ENCODE results near the gene GPR61. TPM values are rescaled to one million over a fixed set of nuclear protein-coding genes. Genes with fewer than 3 reads are reported as not detected.

GPR61 gene, protein sequence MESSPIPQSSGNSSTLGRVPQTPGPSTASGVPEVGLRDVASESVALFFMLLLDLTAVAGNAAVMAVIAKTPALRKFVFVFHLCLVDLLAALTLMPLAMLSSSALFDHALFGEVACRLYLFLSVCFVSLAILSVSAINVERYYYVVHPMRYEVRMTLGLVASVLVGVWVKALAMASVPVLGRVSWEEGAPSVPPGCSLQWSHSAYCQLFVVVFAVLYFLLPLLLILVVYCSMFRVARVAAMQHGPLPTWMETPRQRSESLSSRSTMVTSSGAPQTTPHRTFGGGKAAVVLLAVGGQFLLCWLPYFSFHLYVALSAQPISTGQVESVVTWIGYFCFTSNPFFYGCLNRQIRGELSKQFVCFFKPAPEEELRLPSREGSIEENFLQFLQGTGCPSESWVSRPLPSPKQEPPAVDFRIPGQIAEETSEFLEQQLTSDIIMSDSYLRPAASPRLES
- total RNA-seq: under 1 TPM in 1 of 2 experiments, not detected in 1; 0.53 TPM

DNA sequence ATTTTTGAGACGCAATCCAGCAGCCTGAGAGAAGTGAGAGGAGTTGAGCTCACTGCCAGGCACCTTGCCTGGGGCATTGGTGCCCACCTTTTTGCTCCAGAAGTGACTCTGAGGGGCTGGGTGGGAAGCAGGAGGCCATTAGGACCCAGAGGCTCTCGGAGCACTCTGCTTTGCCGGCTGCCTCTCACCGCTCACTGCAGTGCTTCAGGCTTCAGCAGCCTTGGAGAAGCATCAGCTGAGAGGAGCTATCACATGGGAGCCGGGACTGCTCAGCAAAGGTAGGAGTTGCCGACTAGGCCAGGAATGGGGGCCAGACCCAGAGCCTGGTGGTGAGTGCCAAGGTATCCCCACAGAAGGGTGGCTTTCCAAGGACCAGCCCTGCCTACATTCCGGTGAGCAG lies at the start of gene GPR61:
Gene GPR61, plus strand, starts transcription at position 197 of the 400 bp plus-strand sequence. CDS start 3,151 bp downstream, outside the sequence.
- Mint-ChIP-seq H3K36me3 (ENCODE audit: low read depth) (no peaks in the 10 kb centered on the region), H3K27ac (no peak within 1 kb of the TSS), H3K9me3 (no peaks in the 10 kb centered on the region), H3K4me1 (no peaks in the 10 kb centered on the region), H3K27me3 (peaks cover 1% of the 10 kb centered on the region), H3K4me3 (no peak within 1 kb of the TSS)
- ChIA-PET CTCF (interaction anchor here (5.5 to 17.9 kb wide), 2 partner anchors 45 to 101 kb away, joined by 24 to 779 read pairs; partner anchors contain the start of genes ATXN7L2 and CYB561D1), POLR2A (interaction anchor here (1.6 to 2.2 kb wide), 2 partner anchors 9 to 56 kb away, joined by 4 to 7 read pairs; partner anchors contain the start of genes ATXN7L2 and GNAI3)
- DNase-seq: no peak

DNA sequence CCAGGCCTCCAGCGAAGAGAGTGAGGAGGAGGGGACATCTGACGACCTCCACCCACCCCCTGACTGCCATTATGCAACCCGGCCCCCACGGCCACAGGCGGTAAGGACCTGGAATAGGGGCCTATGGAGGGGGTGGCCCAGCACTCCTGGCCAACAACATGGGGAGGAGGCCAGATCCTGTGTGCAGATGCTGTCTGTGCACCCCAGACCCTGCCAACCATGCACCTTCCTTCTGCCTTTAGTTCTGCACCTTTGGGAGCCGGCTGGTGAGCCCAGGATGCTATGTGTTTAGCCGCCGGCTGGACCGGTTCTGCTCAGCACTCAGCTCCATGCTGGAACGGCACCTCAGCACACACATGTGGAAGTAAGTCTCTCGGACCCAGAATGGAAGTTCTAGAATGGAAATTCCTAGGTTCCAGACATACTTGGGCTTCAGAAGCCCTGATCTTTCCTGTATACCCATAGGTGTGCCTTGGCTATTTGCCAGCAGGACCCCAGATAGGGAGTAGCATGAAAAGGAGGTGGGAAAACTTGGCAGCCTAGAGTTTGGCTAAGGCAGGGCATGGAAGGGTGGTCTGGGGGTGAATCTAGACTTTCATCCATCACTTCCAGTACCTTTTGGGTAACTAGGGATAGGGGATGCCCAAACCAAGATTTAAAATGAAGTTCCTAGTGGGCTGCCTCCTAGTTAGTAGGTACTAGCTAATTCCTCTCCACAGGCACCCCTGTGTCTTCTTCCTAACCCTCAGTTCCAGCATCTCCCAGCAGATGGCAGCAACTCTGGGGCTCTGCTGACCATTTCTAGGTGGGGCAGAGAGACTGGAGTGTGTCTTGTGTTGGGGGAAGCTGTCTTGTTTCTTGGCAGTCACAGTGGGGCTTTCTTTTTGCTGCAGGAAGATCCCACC lies 49.4 kb upstream of the GPR61 start:
- Mint-ChIP-seq H3K27ac (no peak overlapping the region), H3K36me3 (ENCODE audit: low read depth) (peaks cover 10% of the 10 kb centered on the region), H3K4me3 (no peak overlapping the region), H3K9me3 (no peaks in the 10 kb centered on the region), H3K27me3 (no peaks in the 10 kb centered on the region), H3K4me1 (peaks cover 22% of the 10 kb centered on the region)
- ChIA-PET POLR2A (interaction anchor here (0.7 to 5.8 kb wide), 8 partner anchors 11 to 65 kb away, joined by 3 to 54 read pairs (median 4); partner anchors contain the start of genes AMIGO1, GNAI3 and PSMA5), CTCF (interaction anchor here (0.6 to 25.9 kb wide), 16 partner anchors 9 to 205 kb away, joined by 3 to 779 read pairs (median 4); partner anchors contain the start of genes AMIGO1, GNAI3 and GPR61)
- peak; percentile 78 for DNase-seq

DNA sequence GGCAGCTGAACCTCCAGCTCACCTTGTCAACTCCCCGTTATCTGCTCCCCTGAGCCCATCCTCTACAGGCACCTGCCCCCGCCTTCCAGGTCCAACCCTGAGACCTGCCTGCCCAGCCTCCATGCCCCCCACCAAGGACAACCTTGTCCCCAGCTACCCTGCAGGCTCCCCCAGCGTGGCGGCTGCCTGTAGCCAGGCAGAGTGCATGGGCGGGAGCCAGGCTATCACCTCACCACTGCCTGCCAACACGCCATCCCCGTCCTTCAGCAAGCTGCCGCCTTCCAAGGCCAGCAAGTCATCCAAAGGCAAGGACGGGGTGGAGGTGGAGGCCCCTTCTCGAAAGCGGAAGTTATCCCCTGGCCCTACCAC lies 48.8 kb upstream of the GPR61 start:
- no peak overlapping the region for H3K4me3 Mint-ChIP-seq
- no peaks in the 10 kb centered on the region for H3K9me3 Mint-ChIP-seq
- DNase-seq: no peak
- ChIA-PET POLR2A (interaction anchor here (0.7 to 8.1 kb wide), 9 partner anchors 7 to 65 kb away, joined by 3 to 64 read pairs (median 4); partner anchors contain the start of genes AMIGO1, ATXN7L2, GNAI3 and PSMA5), CTCF (interaction anchor here (0.7 to 25.9 kb wide), 13 partner anchors 8 to 130 kb away, joined by 3 to 779 read pairs (median 6); partner anchors contain the start of genes AMIGO1, GNAI3 and GPR61)
- no peak overlapping the region for H3K27ac Mint-ChIP-seq
- peaks cover 25% of the 10 kb centered on the region for H3K4me1 Mint-ChIP-seq
- H3K36me3 Mint-ChIP-seq (ENCODE audit: low read depth): peaks cover 13% of the 10 kb centered on the region
- H3K27me3 Mint-ChIP-seq: no peaks in the 10 kb centered on the region

DNA sequence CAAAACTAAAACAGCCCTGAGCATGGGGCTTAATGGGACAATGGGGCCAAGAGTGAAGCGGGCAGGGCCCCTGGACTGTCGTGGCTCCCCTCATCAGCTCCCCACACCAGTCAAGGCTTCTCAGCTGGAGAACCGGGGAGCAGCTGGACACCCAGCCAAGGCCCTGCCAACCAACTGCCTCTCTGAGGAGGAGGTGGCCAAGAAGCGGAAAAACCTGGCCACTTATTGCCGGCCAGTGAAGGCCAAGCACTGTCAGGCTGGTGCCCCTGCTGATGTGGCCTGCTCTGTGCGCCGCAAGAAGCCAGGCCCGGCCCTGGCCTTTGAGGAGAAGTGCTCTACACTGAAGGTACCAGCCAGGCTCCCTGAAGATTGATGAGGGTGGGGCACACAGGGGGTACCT lies 48.3 kb upstream of the GPR61 start:
- POLR2A ChIA-PET: interaction anchor here (0.7 to 8.1 kb wide), 8 partner anchors 7 to 66 kb away, joined by 3 to 64 read pairs (median 6); partner anchors contain the start of genes ATXN7L2, GNAI3 and PSMA5
- Mint-ChIP-seq H3K27ac (no peak overlapping the region), H3K27me3 (no peaks in the 10 kb centered on the region), H3K4me1 (peaks cover 29% of the 10 kb centered on the region), H3K36me3 (ENCODE audit: low read depth) (peaks cover 18% of the 10 kb centered on the region), H3K9me3 (no peaks in the 10 kb centered on the region), H3K4me3 (no peak overlapping the region)
- DNase-seq: no peak
- CTCF ChIA-PET: interaction anchor here (0.7 to 25.9 kb wide), 9 partner anchors 7 to 129 kb away, joined by 3 to 779 read pairs (median 11); partner anchors contain the start of genes AMIGO1, ATXN7L2, GNAI3 and GPR61

DNA sequence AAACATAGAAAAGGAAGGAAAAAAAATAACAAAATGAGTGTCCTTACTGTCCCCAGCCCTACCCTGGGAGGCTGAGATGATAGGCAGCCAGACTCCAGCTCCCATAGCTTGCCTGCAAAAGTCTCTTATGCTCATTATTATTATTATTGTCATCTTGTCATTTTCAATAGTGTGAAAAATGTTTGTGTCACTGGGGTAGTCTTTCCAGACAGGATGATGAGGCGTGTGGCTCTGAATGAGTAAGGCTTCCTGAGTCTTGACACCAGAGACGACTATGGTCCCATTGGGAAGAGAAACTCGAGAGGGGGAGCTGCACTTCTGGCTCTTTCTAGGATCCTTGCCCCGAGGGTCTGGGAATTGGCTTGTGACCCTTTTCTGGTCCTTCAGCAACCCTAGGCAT lies 46.9 kb upstream of the GPR61 start:
- POLR2A ChIA-PET: interaction anchor here (1.1 to 8.1 kb wide), 8 partner anchors 9 to 67 kb away, joined by 3 to 64 read pairs (median 15); partner anchors contain the start of genes ATXN7L2, GNAI3 and PSMA5
- no peak for DNase-seq
- no peak overlapping the region for H3K4me3 Mint-ChIP-seq
- H3K36me3 Mint-ChIP-seq (ENCODE audit: low read depth): peaks cover 28% of the 10 kb centered on the region
- H3K27me3 Mint-ChIP-seq: no peaks in the 10 kb centered on the region
- no peak overlapping the region for H3K27ac Mint-ChIP-seq
- H3K9me3 Mint-ChIP-seq: no peaks in the 10 kb centered on the region
- peaks cover 36% of the 10 kb centered on the region for H3K4me1 Mint-ChIP-seq
- CTCF ChIA-PET: interaction anchor here (0.7 to 25.9 kb wide), 12 partner anchors 7 to 269 kb away, joined by 3 to 779 read pairs (median 6); partner anchors contain the start of genes AMIGO1, ATXN7L2, GNAI3 and GPR61

DNA sequence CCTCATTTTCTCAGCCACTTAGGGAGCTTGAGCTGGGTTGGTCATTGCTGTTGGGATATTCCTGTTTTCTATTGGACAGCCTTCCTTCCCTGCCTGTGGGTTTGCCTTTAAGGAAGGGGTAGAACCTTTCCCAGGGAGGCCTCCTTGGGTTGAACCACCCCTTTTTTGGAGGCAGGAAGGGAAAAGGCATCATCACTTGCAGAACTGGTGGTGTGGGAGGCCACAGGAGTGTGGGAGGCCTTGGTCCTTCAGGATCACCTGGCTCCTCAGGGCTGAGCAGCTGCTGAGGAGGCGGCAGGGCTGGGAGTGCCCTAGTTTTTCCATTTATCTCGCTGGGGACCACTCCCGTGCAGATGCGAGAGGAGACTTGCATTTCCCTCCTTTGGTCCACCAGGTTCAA lies 46.4 kb upstream of the GPR61 start:
- POLR2A ChIA-PET: interaction anchor here (1.1 to 8.1 kb wide), 10 partner anchors 9 to 147 kb away, joined by 3 to 64 read pairs (median 12); partner anchors contain the start of genes ATXN7L2, GNAI3 and PSMA5
- Mint-ChIP-seq H3K27ac (no peak overlapping the region), H3K9me3 (no peaks in the 10 kb centered on the region), H3K4me1 (peaks cover 39% of the 10 kb centered on the region), H3K27me3 (no peaks in the 10 kb centered on the region), H3K4me3 (peak overlapping the region; percentile 96), H3K36me3 (ENCODE audit: low read depth) (peaks cover 31% of the 10 kb centered on the region)
- CTCF ChIA-PET: interaction anchor here (0.6 to 25.9 kb wide), 15 partner anchors 9 to 687 kb away, joined by 3 to 779 read pairs (median 4); partner anchors contain the start of genes AMIGO1, ATXN7L2, GNAI3 and GPR61
- DNase-seq: no peak

DNA sequence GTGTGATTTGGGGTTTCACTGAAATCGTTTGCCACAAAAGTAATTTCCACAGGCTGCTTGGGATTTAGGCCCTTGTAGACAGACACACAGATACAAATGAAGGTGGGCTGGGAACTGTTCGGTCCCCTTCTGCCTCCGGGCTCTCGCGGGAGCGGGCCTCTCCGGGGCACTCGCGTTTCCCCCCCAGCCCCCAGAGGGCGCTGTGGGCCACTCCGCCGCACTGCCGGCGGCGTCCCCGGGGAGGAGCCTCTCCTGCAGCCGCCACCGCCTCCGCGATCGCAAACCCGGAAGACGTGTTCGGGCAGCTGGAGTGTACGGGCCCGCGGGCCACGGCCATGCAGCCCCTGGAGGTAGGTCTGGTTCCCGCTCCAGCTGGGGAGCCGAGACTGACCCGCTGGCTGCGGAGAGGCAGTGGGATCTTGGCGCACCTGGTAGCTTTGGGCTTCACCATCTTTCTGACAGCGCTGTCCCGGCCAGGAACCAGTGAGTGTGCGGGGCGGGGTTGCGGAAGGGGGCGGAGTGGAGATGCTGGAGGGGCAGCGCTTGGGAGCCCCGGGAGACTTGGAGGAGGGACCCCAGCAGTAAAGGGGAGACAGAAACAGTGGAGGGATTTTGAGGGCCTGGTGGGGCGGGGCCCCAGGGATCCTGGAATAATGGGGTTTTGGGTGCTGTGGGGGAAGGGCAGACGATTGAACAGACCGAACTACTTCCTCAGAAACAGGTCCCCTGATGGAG lies 45.7 kb upstream of the GPR61 start, which contains the start of gene CYB561D1:
Gene CYB561D1, plus strand, starts transcription at position 290 of the 735 bp plus-strand sequence. Its CDS starts 46 bp downstream, at position 336.
- Mint-ChIP-seq H3K9me3 (no peaks in the 10 kb centered on the region), H3K27me3 (no peaks in the 10 kb centered on the region), H3K4me3 (peak within 1 kb of the TSS; percentile 96), H3K27ac (peak within 1 kb of the TSS; percentile 82), H3K36me3 (ENCODE audit: low read depth) (peaks cover 32% of the 10 kb centered on the region), H3K4me1 (peaks cover 42% of the 10 kb centered on the region)
- peak; percentile 91 for DNase-seq
- ChIA-PET POLR2A (interaction anchor here (0.8 to 8.1 kb wide), 14 partner anchors 9 to 147 kb away, joined by 3 to 64 read pairs (median 6); partner anchors contain the start of genes ATXN7L2, GNAI3 and PSMA5), CTCF (interaction anchor here (0.6 to 25.9 kb wide), 23 partner anchors 10 to 687 kb away, joined by 3 to 779 read pairs (median 3); partner anchors contain the start of genes AMIGO1, ATXN7L2, GNAI3 and GPR61)

DNA sequence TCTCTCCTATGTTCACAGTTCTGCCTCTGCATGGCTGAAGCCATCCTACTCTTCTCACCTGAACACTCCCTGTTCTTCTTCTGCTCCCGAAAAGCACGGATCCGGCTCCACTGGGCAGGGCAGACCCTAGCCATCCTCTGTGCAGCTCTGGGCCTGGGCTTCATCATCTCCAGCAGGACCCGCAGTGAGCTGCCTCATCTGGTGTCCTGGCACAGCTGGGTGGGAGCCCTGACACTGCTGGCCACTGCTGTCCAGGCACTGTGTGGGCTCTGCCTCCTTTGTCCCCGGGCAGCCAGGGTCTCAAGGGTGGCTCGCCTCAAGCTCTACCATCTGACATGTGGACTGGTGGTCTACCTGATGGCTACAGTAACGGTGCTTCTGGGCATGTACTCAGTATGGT lies 43.9 kb upstream of the GPR61 start:
- H3K36me3 Mint-ChIP-seq (ENCODE audit: low read depth): peaks cover 39% of the 10 kb centered on the region
- H3K27me3 Mint-ChIP-seq: no peaks in the 10 kb centered on the region
- no peak for DNase-seq
- ChIA-PET POLR2A (interaction anchor here (1.1 to 8.1 kb wide), 3 partner anchors 11 to 145 kb away, joined by 3 to 64 read pairs (median 6); partner anchors contain the start of genes ATXN7L2 and GNAI3), CTCF (interaction anchor here (1.1 to 25.9 kb wide), 4 partner anchors 11 to 40 kb away, joined by 3 to 779 read pairs (median 95); partner anchors contain the start of genes AMIGO1, ATXN7L2 and GPR61)
- peak overlapping the region; percentile 96 for H3K4me3 Mint-ChIP-seq
- H3K27ac Mint-ChIP-seq: no peak overlapping the region
- H3K4me1 Mint-ChIP-seq: peaks cover 60% of the 10 kb centered on the region
- H3K9me3 Mint-ChIP-seq: no peaks in the 10 kb centered on the region

DNA sequence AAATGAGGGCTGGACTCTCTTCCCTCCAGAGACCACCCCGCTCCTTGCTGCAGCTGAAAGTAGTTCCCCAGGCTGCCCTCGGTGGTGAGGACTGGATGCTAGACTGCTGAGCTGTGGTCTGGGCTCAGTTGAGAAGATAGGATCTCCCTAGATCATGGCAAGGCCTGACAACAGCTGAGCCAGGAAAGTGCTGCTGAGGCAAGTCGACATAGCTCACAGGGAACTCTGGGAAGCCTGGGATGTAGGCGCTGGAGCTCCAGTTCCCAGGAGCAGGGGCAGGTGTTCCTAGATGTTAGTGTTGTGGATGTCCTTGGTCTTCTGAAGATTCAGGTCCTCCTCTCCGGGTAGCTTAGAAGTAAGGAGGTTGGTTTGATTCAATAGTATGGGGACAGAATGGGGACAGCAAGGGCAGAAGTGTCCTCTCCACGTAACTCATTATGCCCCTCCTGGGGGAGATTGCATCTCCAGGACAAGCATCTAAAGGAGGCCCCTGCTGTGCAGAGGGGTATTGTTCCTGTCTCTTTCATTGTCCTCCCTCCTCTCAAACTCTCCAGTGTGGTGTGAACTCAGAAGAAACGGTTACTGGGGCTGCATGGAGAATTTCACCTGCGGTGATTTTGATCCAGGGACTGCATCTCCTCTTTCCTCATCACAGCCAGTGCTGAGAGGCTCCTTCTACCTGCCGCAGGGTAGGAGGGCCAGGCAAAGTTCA lies 42.1 kb upstream of the GPR61 start:
- no peak for DNase-seq
- POLR2A ChIA-PET: interaction anchor here (0.7 to 8.1 kb wide), 7 partner anchors 12 to 72 kb away, joined by 3 to 64 read pairs (median 4); partner anchors contain the start of genes AMIGO1 and ATXN7L2
- CTCF ChIA-PET: interaction anchor here (0.8 to 25.9 kb wide), 8 partner anchors 8 to 218 kb away, joined by 3 to 779 read pairs (median 4); partner anchors contain the start of genes AMIGO1, ATXN7L2, GPR61 and PSRC1
- H3K27me3 Mint-ChIP-seq: no peaks in the 10 kb centered on the region
- H3K4me1 Mint-ChIP-seq: peaks cover 78% of the 10 kb centered on the region
- H3K27ac Mint-ChIP-seq: no peak overlapping the region
- H3K9me3 Mint-ChIP-seq: no peaks in the 10 kb centered on the region
- peaks cover 42% of the 10 kb centered on the region for H3K36me3 Mint-ChIP-seq (ENCODE audit: low read depth)
- H3K4me3 Mint-ChIP-seq: no peak overlapping the region

DNA sequence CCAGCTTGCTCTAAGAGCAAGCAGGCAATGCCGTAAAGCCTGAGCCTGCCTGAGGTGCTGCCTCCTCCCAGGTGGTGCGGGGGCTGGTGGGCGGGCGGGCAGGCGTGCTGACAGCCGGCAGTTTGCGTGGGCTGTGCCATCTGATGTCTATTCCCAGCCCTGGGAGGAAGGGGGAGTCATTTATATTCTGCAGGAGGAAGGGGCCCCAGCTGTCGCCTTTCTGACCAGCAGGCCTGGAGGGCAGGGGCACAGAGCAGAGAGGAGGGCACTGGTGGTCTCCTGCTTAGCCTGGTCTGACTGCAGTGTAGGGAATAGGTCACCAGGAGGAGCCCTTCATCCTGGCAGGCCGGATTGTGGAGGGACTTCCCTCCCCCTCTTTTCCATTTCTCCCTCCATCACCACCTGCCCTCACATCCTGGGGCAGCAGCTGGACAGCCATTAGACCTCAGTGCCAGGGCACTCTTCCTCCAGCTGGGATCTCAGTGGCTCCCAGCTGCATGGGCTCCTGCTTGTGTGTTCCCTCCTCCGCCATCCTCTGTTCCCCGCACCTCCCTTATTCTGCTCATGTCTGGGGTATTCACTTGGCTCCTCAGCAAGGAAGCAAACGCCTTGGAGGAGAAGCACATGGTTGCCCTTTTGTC lies 41.4 kb upstream of the GPR61 start:
- Mint-ChIP-seq H3K27ac (peak overlapping the region; percentile 3), H3K4me1 (peaks cover 82% of the 10 kb centered on the region), H3K27me3 (no peaks in the 10 kb centered on the region), H3K36me3 (ENCODE audit: low read depth) (peaks cover 42% of the 10 kb centered on the region), H3K4me3 (no peak overlapping the region), H3K9me3 (no peaks in the 10 kb centered on the region)
- CTCF ChIA-PET: interaction anchor here (0.7 to 25.9 kb wide), 11 partner anchors 8 to 481 kb away, joined by 3 to 779 read pairs (median 4); partner anchors contain the start of genes AMIGO1, ATXN7L2, GNAI3 and GPR61
- DNase-seq: no peak
- POLR2A ChIA-PET: interaction anchor here (0.7 to 8.1 kb wide), 5 partner anchors 14 to 73 kb away, joined by 4 to 64 read pairs (median 10); partner anchors contain the start of gene ATXN7L2

Data from activated CD4-positive, alpha-beta memory T cell treated with anti-CD3 and anti-CD28 coated beads, Interleukin-2, amount 10 ng/mL, durations not matched to agents 7 days and 5 days (primary cell).